Activated T-cell treated with anti-CD3 and anti-CD28 coated beads for 1 hour (primary cell): ENCODE results near the gene KRTAP4-4.
"Not testable (repeated sequence)": the region's sequence is repeated elsewhere in the genome, so short reads cannot be mapped to it uniquely, and the experiment has no call there.

Source experiments
- DNase-seq: peaks from one replicate; pipeline ENCODE4 v3.0.0-alpha.2; 2020; ENCODE audit warnings: low read depth

The KRTAP4-4 gene

GRCh38 chr17:41160648-41161047, at the start of gene KRTAP4-4:
Gene KRTAP4-4, minus strand, starts transcription at chr17:41160748. Its CDS starts 57 bp downstream, at chr17:41160691.
- DNase-seq: no peak

GRCh38 chr17:41199421-41200078, 39.0 kb upstream of the KRTAP4-4 start:
- no peak for DNase-seq

- no peak for DNase-seq
These were observed 35.5 kb upstream of the KRTAP4-4 start for GRCh38 chr17:41196068-41196467.

- DNase-seq: no peak
These were observed 29.8 kb upstream of the KRTAP4-4 start for GRCh38 chr17:41190328-41190727.

- not testable (repeated sequence) for DNase-seq
These were observed 29.3 kb upstream of the KRTAP4-4 start, which contains the start of gene KRTAP9-1 for GRCh38 chr17:41189837-41190318. Gene KRTAP9-1, plus strand, starts transcription at chr17:41189887. Its CDS starts 0 bp downstream, at chr17:41189887.

- DNase-seq: no peak
These were observed 26.3 kb upstream of the KRTAP4-4 start for GRCh38 chr17:41186872-41187271.

GRCh38 chr17:41185001-41185400, 24.5 kb upstream of the KRTAP4-4 start:
- DNase-seq: no peak

- DNase-seq: no peak
These were observed 24.0 kb upstream of the KRTAP4-4 start, which contains the start of gene KRTAP4-1 for GRCh38 chr17:41184480-41184961. Gene KRTAP4-1, minus strand, starts transcription at chr17:41184911. Its CDS starts 57 bp downstream, at chr17:41184854.

GRCh38 chr17:41178843-41179616, 18.5 kb upstream of the KRTAP4-4 start:
- DNase-seq: no peak

GRCh38 chr17:41178341-41178740, 17.8 kb upstream of the KRTAP4-4 start:
- no peak for DNase-seq

- no peak for DNase-seq
These were observed 17.3 kb upstream of the KRTAP4-4 start, which contains the start of gene KRTAP4-2 for GRCh38 chr17:41177727-41178271. Gene KRTAP4-2, minus strand, starts transcription at chr17:41178221. Its CDS starts 57 bp downstream, at chr17:41178164.

GRCh38 chr17:41176744-41177387, 16.3 kb upstream of the KRTAP4-4 start:
- no peak for DNase-seq

GRCh38 chr17:41171886-41172285, 11.3 kb upstream of the KRTAP4-4 start:
- no peak for DNase-seq

GRCh38 chr17:41168121-41168520, 7.6 kb upstream of the KRTAP4-4 start, which contains the start of gene KRTAP4-3:
Gene KRTAP4-3, minus strand, starts transcription at chr17:41168221. Its CDS starts 49 bp downstream, at chr17:41168172.
- no peak for DNase-seq

GRCh38 chr17:41167561-41167960, 7.0 kb upstream of the KRTAP4-4 start:
- DNase-seq: no peak

- no peak for DNase-seq
These were observed 3.3 kb upstream of the KRTAP4-4 start for GRCh38 chr17:41163828-41164227.

- not testable (repeated sequence) for DNase-seq
These were observed 358 bp downstream of the KRTAP4-4 start for GRCh38 chr17:41160190-41160589.

GRCh38 chr17:41153856-41154255, 6.7 kb downstream of the KRTAP4-4 start:
- DNase-seq: no peak

- no peak for DNase-seq
These were observed 9.0 kb downstream of the KRTAP4-4 start for GRCh38 chr17:41151525-41151924.

- DNase-seq: no peak
These were observed 10.5 kb downstream of the KRTAP4-4 start for GRCh38 chr17:41150026-41150425.

GRCh38 chr17:41149652-41149985, 10.9 kb downstream of the KRTAP4-4 start, which contains the start of gene KRTAP4-5:
Gene KRTAP4-5, minus strand, starts transcription at chr17:41149825. Its CDS starts 58 bp downstream, at chr17:41149767.
- no peak for DNase-seq
